ENCODE results near the gene CATSPER1. TPM values are rescaled to one million over a fixed set of nuclear protein-coding genes. Genes with fewer than 3 reads are reported as not detected.

Gene CATSPER1
- 0.59 TPM in 1 of 2 replicates, not detected in the other for polyA plus RNA-seq

GRCh38 chr11:66026017-66026529, at the start of gene CATSPER1:
Gene CATSPER1, minus strand, starts transcription at chr11:66026479. Its CDS starts 100 bp downstream, at chr11:66026379.

GRCh38 chr11:66069715-66070603, 43.7 kb upstream of the CATSPER1 start, which contains the start of gene PACS1:
Gene PACS1, plus strand, starts transcription at chr11:66070272. Its CDS starts 215 bp downstream, at chr11:66070487.

GRCh38 chr11:66051766-66052663, 25.7 kb upstream of the CATSPER1 start, which contains the start of gene SF3B2:
Gene SF3B2, plus strand, starts transcription at chr11:66052364. Its CDS starts 21 bp downstream, at chr11:66052385.

GRCh38 chr11:66048547-66049323, 22.5 kb upstream of the CATSPER1 start, which contains the start of gene GAL3ST3:
Gene GAL3ST3, minus strand, starts transcription at chr11:66049161. Its CDS starts 3,746 bp downstream, at chr11:66045415.

GRCh38 chr11:66011785-66012303, 14.4 kb downstream of the CATSPER1 start, which contains the start of gene CST6:
Gene CST6, plus strand, starts transcription at chr11:66012008. Its CDS starts 37 bp downstream, at chr11:66012045.

GRCh38 chr11:66001942-66002647, 24.2 kb downstream of the CATSPER1 start, which contains the start of the genes BANF1 and EIF1AD:
Gene BANF1, plus strand, starts transcription at chr11:66002503. Its CDS starts 748 bp downstream, at chr11:66003251.
Gene EIF1AD, minus strand, starts transcription at chr11:66002157. Its CDS starts 1,768 bp downstream, at chr11:66000389.

Other genes starting within 250 kb of the CATSPER1 start
- 0.08 and 0.35 TPM in 2 replicates for gene AP5B1, start 245.5 kb downstream of the CATSPER1 start, polyA plus RNA-seq
- gene OVOL1, start 239.4 kb downstream of the CATSPER1 start, polyA plus RNA-seq: not detected in 2 replicates
- 2.2 and 4.6 TPM in 2 replicates for gene SNX32, start 192.5 kb downstream of the CATSPER1 start, polyA plus RNA-seq
- gene CFL1, start 168.3 kb downstream of the CATSPER1 start, polyA plus RNA-seq: 185 and 274 TPM in 2 replicates
- gene MUS81, start 166.0 kb downstream of the CATSPER1 start, polyA plus RNA-seq: 9.5 and 11.2 TPM in 2 replicates
- 0.31 and 1.8 TPM in 2 replicates for gene EFEMP2, start 153.7 kb downstream of the CATSPER1 start, polyA plus RNA-seq
- gene CTSW, start 146.6 kb downstream of the CATSPER1 start, polyA plus RNA-seq: not detected in 2 replicates
- gene FIBP, start 138.0 kb downstream of the CATSPER1 start, polyA plus RNA-seq: 37.0 and 67.8 TPM in 2 replicates
- gene CCDC85B, start 135.8 kb downstream of the CATSPER1 start, polyA plus RNA-seq: 2.2 and 2.7 TPM in 2 replicates
- gene FOSL1, start 126.1 kb downstream of the CATSPER1 start, polyA plus RNA-seq: not detected in 2 replicates
- 12.4 and 15.2 TPM in 2 replicates for gene C11orf68, start 107.4 kb downstream of the CATSPER1 start, polyA plus RNA-seq
- gene DRAP1, start 107.1 kb downstream of the CATSPER1 start, polyA plus RNA-seq: 32.5 and 40.9 TPM in 2 replicates
- gene TSGA10IP, start 81.0 kb downstream of the CATSPER1 start, polyA plus RNA-seq: 0.73 TPM in 1 of 2 replicates, not detected in the other
- gene SART1, start 64.7 kb downstream of the CATSPER1 start, polyA plus RNA-seq: 22.8 and 46.8 TPM in 2 replicates
- 30.9 and 38.3 TPM in 2 replicates for gene EIF1AD, start 24.3 kb downstream of the CATSPER1 start, polyA plus RNA-seq
- gene BANF1, start 24.0 kb downstream of the CATSPER1 start, polyA plus RNA-seq: 356 and 424 TPM in 2 replicates
- not detected in 2 replicates for gene CST6, start 14.5 kb downstream of the CATSPER1 start, polyA plus RNA-seq
- gene GAL3ST3, start 22.7 kb upstream of the CATSPER1 start, polyA plus RNA-seq: 8.7 and 19.5 TPM in 2 replicates
- gene SF3B2, start 25.9 kb upstream of the CATSPER1 start, polyA plus RNA-seq: 63.3 and 67.3 TPM in 2 replicates
- gene PACS1, start 43.8 kb upstream of the CATSPER1 start, polyA plus RNA-seq: 1.0 and 2.4 TPM in 2 replicates
- gene KLC2, start 231.2 kb upstream of the CATSPER1 start, polyA plus RNA-seq: 2.0 and 2.2 TPM in 2 replicates
- gene RAB1B, start 242.2 kb upstream of the CATSPER1 start, polyA plus RNA-seq: 12.7 and 16.6 TPM in 2 replicates

Data from Purkinje cell (primary cell).